GM21423 (cell line): ENCODE measurements around the gene NOXA1.
"Not testable (repeated sequence)": the region's sequence is repeated elsewhere in the genome, so short reads cannot be mapped to it uniquely, and the experiment has no call there.

Source experiments
- ATAC-seq: cut with Tn5 transposase; IDR thresholded peaks from one replicate; pipeline ENCODE4 v1.9.1; 2021; ENCODE audit warnings: mild to moderate bottlenecking, moderate library complexity; ENCODE audit not compliant: unreplicated experiment

Gene NOXA1

GRCh38 chr9:137405677-137406081, 17.5 kb upstream of the NOXA1 start:
- no peak for ATAC-seq

GRCh38 chr9:137406085-137406760, 17.0 kb upstream of the NOXA1 start:
- ATAC-seq: no peak

- no peak for ATAC-seq
These were observed 16.2 kb upstream of the NOXA1 start for GRCh38 chr9:137406876-137407589.

- no peak for ATAC-seq
These were observed 15.4 kb upstream of the NOXA1 start for GRCh38 chr9:137407590-137408300.

- no peak for ATAC-seq
These were observed 14.4 kb upstream of the NOXA1 start for GRCh38 chr9:137408651-137409405.

- no peak for ATAC-seq
These were observed 13.7 kb upstream of the NOXA1 start for GRCh38 chr9:137409515-137409914.

GRCh38 chr9:137410236-137410890, 12.8 kb upstream of the NOXA1 start:
- ATAC-seq: not testable (repeated sequence)

GRCh38 chr9:137410891-137411249, 12.3 kb upstream of the NOXA1 start:
- no peak for ATAC-seq

GRCh38 chr9:137411260-137411644, 11.9 kb upstream of the NOXA1 start:
- ATAC-seq: no peak

- ATAC-seq: peak; percentile 70
These were observed 11.4 kb upstream of the NOXA1 start for GRCh38 chr9:137411645-137412380.

GRCh38 chr9:137412431-137412830, 10.8 kb upstream of the NOXA1 start:
- no peak for ATAC-seq

GRCh38 chr9:137415451-137415850, 7.7 kb upstream of the NOXA1 start:
- no peak for ATAC-seq

- ATAC-seq: no peak
These were observed 7.1 kb upstream of the NOXA1 start for GRCh38 chr9:137416006-137416562.

GRCh38 chr9:137416563-137417151, 6.5 kb upstream of the NOXA1 start:
- no peak for ATAC-seq

- no peak for ATAC-seq
These were observed 5.8 kb upstream of the NOXA1 start for GRCh38 chr9:137417161-137418021.

- ATAC-seq: no peak
These were observed 1.2 kb upstream of the NOXA1 start for GRCh38 chr9:137421838-137422603.

- ATAC-seq: peak; percentile 5
These were observed 510 bp downstream of the NOXA1 start for GRCh38 chr9:137423514-137424291.
